GM18517 (cell line): ENCODE data around the gene RENBP.

Experiments
- ATAC-seq: cut with Tn5 transposase; IDR thresholded peaks from one replicate; pipeline ENCODE4 v1.9.1; 2021; ENCODE audit warnings: mild to moderate bottlenecking, moderate library complexity; ENCODE audit not compliant: unreplicated experiment

Gene RENBP

GRCh38 chrX:153971124-153971449 lies 26.6 kb upstream of the RENBP start:
- ATAC-seq, result peak; percentile 40

GRCh38 chrX:153970357-153971123 lies 26.1 kb upstream of the RENBP start:
- peak; percentile 8 for ATAC-seq

GRCh38 chrX:153969904-153970356 lies 25.5 kb upstream of the RENBP start:
- ATAC-seq, result no peak

- ATAC-seq, result no peak
Observed at GRCh38 chrX:153969125-153969903, 24.9 kb upstream of the RENBP start.

DNA sequence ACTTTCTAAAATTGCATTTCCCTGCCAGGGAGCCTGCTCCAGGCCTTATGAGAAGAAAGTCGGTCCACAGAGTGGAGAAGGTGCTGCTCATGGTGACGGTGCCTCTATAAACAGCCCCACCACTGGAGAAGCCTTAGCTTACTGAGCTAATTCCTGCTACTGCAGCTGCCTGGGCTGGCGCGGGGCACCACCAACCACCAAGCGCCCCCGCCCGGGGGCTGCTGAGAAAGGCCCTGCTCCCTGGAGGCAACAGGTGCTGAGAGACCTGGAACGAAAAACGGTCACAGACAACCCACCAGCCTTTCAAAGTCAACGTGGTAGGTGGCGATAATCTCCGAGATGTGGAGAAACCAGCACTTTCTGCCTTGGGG lies 24.3 kb upstream of the RENBP start:
- ATAC-seq, result no peak

DNA sequence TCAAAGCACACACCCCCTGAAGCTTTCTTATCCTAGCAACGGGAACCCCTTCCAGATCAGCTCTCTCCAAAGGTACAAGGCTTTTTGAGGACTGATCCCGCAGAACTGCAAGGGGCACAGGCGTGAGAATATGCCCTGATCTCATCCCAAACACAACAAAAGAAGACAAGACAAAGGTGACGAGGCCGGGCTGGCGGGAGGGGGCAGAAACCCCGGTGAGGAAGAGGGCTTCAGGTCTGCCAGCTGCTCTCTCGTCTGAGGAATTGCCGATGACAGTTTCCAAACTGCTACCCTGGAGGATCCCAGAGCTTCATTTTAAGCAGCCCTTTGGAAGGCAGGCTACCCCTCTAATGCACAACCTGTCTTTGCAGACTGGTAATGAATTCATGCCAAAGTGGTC lies 23.8 kb upstream of the RENBP start:
- ATAC-seq, result no peak

GRCh38 chrX:153967536-153968224 lies 23.2 kb upstream of the RENBP start:
- ATAC-seq, result no peak

DNA sequence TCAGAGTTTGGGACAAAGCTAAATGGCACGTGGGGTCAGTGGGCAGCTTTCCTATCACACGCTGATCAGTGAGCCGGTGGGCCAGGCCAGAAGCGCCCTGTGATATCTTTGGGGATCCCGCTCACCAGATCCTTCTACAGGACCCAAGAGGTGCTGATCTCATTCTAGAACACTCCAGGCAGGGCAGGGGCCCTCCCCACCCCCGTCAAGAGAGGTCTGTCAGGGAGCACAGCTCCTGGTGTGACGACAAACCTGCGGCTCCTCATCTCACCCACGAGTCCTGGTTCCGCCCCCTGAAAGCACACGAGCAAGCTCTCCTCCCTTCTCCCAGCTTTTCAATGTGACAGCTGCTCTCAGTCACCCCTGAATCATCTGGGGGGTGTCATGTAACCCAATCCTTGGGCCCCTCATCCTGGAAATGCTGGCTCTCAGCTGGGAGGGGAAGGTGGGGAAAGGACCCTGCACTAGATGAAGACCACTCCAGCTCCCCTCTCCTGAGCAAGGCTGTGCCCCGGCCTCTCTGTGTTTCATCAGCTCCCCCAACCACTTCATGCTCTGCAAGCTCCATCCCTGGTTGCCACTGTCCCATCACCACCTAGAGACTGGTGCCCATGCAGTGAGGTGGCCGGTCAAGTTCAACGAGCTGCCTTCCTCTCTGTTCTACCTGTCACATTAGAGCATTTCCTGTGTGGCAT lies 22.5 kb upstream of the RENBP start:
- ATAC-seq, result no peak

DNA sequence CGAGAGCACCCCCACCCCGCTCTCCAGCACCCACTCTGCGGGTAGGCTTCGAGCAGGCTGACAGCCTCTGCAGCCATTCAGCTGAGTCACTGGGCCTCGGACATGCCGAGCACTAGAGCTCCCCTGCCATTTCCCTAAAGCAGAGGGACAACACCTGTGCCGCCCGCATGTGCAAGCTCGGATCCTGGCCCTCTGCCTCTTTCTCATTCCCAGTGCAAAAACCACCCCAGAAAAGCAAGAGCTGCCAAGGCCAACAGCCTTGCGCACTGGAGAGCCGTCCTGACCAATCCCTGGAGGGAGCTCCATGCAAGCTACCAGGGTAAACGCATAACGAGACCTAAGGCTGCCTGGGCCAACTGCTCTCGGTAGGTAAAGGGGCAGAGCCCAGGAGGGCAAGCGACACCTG lies 21.8 kb upstream of the RENBP start:
- no peak for ATAC-seq

DNA sequence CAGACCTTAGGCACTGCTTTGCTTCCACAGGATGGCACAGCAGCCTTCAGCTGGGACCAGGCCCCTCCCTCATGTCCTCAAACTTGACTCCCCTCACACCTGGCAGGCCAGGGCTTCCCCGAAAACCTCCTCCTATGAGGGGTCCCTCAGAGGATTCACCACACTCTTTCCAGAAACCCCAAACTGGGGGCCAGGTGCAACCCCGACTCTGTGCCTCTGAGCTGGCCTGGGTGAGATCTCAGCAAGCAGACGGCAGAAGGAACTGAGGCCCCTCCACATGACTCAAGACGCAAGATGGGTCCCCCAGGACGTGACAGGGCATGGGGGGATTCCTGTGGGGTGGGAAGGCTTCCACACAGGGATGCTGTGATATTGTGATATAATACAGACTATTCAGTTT lies 21.0 kb upstream of the RENBP start:
- ATAC-seq, result no peak

GRCh38 chrX:153964105-153964504 lies 19.7 kb upstream of the RENBP start:
- no peak for ATAC-seq

- no peak for ATAC-seq
Observed at GRCh38 chrX:153963546-153963945, 19.1 kb upstream of the RENBP start.

- no peak for ATAC-seq
Observed at GRCh38 chrX:153961292-153961691, 16.8 kb upstream of the RENBP start.

DNA sequence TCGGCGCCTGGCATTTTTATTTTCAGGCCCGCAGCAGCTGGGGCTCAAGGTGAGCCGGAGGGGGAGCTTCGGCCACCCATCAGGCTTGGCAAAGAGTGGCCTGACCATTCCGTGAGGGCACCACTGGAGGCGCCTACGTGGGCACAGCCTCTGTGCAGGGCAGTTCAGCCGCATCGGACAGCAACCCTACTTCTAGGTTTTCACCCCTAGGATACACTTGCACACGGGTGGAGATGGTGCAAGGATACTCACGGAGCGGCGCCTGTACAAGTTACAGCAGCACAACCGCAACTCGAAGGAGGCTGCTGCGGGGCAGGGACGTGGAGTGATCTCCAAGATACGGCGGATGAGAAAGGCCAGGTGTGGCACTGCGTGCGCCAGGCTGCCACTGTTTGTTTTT lies 16.3 kb upstream of the RENBP start:
- no peak for ATAC-seq

DNA sequence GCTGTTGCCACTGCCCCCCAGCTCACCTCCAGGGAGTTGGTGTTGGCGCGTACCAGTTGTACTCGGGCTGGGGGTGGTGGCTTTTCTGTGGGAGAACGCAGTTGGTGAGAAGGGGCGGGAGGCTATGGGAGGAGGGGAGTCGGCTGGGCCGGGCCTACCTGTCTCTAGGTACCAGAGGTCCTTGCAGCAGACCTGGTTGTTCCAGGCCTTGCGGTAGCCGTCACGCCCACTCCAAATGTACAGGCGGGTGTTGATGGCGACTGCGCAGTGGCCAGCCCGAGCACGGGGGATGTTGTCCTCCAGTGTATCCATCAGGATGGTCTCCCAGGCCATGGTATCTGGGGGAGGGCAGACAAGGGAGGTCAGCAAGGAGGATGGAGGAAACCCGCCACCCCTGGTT lies 15.6 kb upstream of the RENBP start:
- ATAC-seq, result no peak

- ATAC-seq, result no peak
Observed at GRCh38 chrX:153959649-153960048, 15.2 kb upstream of the RENBP start.

GRCh38 chrX:153958605-153959004 lies 14.2 kb upstream of the RENBP start:
- ATAC-seq, result no peak

DNA sequence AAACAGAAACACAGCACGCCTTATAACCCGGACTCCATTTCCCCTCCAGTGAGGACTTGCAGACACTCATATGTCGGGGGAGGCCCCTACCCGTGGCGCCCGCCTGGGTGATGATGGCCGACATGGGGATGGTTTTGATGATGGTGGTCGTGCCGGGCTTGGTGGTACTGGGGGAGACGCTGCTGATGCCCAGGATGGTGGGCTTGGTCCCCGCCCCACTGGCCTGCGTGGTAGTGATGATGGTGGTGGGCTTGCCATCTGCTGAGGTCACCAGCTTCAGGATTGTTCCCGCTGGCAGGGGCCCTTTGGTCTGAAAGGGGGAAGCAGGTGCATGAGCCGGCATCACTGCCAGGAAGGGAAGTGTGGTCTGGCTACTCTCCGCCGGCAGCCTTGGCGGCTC lies 12.8 kb upstream of the RENBP start:
- ATAC-seq, result no peak

GRCh38 chrX:153956044-153956907 lies 11.8 kb upstream of the RENBP start:
- no peak for ATAC-seq

DNA sequence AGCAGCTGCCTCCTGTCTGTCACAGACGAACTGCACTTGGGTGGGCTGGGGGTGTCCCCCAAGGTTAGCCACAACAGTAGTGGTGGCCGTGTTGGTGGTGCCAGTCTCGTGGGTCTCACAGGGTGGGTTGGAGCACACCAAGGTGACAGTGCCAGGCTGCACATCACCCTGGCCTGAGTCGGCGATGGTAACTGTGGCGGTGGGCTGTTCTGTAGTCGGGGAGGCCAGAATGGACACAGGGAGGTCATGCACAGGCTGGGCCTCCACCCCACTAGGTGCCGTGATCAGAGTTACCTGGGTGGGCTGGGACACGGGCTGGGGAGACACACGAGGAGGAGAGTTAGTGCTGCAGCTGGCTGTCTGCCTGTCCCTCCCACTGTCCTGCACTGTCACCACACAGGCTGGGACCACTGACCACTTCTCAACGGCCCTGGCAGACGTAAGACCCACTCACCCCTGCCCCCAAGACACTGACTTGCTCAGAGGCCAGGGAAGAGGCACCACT lies 10.8 kb upstream of the RENBP start:
- no peak for ATAC-seq
